Stimulated activated CD8-positive, alpha-beta memory T cell treated with anti-CD3 and anti-CD28 coated beads, Interleukin-15, amount 100 ng/mL, for 4 hours (primary cell): ENCODE results near the gene RPL3.
"Not testable (repeated sequence)": the region's sequence is repeated elsewhere in the genome, so short reads cannot be mapped to it uniquely, and the experiment has no call there.

Experiments used
- DNase-seq, 2 donors: peaks; one replicate each; pipeline ENCODE4 v3.0.0-alpha.2; 2020; ENCODE audit warnings: low read depth in 2 of 2

The RPL3 gene

GRCh38 chr22:39319284-39320022 lies at the start of gene RPL3:
RPL3 (minus strand) TSS chr22:39319623; CDS start chr22:39319597, 26 bp downstream.
- DNase-seq: peak; percentile 89 to 90

DNA sequence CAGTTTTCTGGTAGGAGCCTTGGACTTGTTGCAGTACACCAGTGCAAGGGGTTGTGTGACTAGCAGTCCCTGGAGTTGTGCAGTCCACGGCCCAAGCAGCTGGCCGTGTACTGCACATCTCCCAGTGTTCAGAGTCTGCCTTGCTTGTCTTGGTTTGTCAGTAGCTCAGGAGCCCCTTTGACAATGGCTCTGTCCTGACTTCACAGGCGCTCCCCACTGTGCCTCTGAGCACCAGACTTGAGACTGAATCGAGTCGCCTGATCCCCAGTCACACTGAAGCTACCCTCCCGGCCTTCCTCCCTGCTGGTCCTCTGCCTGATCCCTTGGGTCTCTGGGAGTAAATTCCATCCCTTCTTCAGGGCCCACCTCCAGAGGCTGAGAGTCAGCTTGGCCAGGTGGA lies 49.8 kb upstream of the RPL3 start:
- no peak for DNase-seq

GRCh38 chr22:39368461-39368911 lies 49.1 kb upstream of the RPL3 start:
- DNase-seq: no peak

DNA sequence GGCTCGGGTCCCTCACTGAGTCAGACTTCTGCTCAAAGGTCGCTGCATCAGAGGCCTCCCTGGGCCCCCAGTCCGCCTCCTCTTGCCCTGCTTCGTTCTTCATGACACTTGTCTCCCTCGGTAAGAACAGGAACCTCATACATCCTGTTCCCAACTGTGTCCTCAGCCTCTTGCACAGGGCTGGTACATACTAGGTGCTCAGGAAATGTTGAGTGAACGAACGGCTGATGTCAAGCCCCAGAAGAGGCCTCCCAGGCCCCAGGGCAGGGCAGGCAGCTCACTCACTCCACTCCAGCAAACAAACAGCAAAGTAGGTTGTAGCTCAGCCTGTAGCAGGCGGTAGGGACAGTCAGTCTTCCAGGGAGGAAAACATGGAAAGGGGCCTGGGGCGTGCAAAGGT lies 47.6 kb upstream of the RPL3 start:
- no peak for DNase-seq

DNA sequence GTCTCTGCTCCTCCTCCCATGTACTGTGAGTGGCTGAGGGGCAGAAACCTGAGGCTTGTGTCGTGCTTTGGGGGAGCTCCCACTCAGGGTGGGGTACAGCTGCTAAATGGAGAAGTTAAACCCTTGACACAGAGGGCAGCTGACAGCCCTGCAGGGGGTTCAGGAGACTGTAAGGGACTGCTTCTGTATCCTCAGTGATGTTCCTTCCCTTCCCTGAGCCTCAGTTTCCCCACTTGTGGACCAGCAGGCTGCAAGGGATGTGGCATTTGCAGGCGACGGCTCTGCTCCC lies 46.0 kb upstream of the RPL3 start:
- no peak for DNase-seq

DNA sequence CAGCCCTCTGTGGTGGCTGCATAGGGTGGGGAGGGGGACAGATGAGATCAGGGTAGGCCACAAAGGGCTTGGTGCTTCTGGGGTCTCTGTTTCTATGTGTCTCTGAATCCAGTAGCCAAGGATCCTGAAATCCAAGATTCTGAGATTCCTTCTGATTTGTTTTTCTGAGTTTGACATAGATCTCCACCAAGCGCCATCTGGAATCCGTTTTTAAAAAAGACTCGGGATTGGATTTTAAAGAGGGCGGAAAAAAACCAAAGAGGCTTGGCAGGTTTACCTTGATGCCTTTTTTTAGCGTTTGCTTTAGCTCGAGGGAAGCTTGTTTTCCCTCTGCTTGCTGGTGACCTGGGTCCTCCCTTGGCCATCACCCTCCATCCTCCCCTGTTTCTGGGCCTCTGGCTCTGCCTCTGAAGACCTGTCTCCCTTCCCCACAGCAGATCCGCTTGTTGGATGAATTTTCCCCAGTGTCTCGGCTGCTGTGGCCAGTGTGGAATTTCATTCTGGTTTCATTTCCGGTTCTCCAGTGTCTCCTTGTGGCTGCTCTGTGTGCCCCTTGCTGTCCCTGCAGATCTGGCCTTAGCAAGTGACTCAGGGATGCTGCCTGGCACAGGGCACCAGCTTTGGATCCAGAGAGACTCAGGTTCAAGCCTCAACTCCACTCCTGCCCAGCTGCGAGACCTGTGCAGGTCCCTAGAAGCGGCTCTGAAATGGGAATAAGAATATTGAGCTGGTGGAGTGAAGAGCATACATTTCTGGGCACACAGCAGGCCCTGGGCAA lies 45.5 kb upstream of the RPL3 start:
- DNase-seq: no peak

DNA sequence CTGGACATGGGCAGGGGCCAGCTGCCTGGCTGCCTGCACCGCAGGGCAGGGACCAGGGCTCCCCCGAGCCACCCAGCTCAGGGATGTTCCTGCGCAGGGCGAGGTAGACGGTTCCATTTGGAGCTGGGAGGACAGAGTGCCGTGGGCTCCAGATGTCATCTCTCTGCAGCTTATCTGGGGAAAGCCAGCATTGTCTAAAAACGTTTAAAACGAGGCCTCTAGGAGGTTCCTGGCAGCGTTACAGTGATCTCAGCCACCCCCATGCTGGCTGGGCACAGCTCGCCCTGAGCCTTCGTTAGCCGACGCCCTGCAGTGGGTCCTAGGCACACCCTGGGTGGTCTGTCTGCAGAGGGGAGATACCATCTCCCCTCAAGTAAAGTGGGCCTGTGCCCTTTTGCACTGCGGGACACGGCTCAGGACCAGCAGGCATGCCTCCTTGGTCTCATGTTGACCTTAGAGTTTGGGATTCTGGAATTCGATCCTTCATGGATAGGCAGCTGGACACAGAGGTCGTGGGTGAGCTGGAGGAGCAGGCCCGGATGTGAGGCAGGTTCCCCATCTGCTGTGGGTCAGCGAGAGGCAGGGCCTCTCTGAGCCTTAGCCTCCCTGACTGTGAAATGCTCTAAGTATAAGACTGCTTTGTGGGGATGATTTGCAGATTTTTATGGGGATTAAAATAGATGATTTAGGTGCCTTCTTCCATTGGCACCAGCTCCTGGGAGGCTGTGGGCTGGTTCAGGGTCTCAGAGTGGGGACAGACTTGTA lies 44.5 kb upstream of the RPL3 start:
- DNase-seq: no peak

DNA sequence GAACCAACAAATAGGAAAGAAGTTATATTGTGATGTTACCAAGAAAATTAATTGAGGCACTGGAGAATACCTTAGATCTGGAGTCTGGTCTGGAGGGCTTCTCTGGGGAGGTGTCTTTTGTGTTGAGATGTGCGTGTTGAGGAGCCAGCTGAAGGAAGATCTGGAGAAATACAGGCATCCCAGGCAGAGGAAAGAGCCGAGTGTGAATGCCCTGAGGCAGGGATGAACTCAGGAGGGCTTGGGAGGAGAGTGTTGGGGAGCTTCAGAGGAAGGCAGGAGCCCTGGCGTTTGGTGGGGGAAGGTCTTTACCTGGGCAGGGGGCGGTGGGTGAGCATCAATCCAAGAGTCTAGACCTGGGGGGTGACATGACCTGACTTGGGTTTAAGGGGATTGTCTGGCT lies 43.5 kb upstream of the RPL3 start:
- DNase-seq: no peak

DNA sequence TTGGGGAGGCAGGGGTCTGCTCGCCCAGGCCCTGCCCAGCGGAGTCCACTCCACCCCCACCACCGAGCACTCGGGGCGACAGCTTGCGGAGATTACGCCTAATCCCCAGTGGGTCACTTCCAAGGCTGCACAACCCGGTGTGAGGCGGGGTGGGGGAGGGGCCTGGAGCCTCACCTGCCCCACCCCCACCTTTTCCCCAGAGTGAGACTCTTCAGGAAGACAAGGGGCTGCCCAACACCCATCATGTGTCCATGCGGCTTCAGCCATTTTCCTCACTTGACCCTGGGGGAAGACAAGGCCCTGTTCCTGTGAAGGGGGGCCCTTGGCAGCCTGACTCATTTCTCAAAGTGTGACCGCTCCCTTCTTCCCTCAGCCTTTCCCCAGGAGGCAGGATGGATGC lies 42.8 kb upstream of the RPL3 start:
- no peak for DNase-seq

DNA sequence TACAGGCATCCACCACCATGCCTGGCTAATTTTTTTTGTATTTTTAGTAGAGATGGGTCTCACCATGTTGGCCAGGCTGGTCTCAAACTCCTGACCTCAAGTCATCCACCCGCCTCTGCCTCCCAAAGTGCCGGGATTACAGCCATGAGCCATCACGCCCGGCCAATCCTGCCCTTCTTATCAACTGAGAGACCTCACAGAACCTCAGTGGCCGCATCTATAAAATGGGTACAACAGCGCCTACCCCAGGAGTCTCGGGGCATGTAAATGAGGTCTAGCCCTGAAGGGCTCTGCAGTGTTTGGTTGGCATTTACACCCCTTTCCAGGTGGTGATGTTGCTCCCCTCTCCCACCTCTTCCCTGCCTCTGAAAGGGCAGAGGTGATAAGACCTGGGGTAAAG lies 42.1 kb upstream of the RPL3 start:
- DNase-seq: no peak

DNA sequence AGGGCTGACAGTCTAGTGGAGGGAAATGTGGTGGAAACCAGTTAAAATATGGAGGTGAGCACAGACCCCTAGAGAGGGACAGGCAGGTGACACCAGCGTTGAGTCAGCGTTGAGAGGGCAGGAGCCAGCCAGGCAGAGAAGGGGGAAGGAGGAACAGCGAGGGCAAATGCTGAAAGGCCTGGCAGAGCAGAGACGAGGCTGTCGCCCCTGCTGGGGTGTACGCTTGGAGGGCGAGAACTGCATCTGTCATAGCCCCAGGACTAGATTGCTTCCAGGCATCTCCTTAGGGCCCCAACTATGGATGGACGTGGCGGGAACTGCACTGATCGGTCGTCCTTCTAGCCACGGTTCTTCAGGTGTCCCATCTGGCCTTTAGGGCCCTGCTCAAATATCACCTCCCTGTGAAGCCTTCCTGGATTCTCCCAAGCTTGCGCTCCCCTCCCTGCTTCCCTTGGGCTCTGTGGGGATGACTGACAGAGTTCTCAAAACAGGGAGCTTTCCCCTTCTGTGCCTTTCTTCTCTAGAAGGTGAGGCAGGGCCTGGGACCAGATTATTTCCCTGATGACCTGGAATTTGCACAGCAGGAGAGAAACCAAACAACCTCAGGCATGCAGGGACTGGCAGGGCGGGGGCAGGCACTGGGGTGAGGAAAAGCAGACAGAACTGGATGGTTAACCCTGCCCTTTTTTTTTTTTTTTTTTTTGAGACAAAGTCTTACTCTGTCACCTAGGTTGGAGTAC lies 41.4 kb upstream of the RPL3 start:
- no peak for DNase-seq

GRCh38 chr22:39360242-39360641 lies 40.8 kb upstream of the RPL3 start:
- DNase-seq: no peak

GRCh38 chr22:39359659-39360195 lies 40.3 kb upstream of the RPL3 start:
- DNase-seq: no peak

DNA sequence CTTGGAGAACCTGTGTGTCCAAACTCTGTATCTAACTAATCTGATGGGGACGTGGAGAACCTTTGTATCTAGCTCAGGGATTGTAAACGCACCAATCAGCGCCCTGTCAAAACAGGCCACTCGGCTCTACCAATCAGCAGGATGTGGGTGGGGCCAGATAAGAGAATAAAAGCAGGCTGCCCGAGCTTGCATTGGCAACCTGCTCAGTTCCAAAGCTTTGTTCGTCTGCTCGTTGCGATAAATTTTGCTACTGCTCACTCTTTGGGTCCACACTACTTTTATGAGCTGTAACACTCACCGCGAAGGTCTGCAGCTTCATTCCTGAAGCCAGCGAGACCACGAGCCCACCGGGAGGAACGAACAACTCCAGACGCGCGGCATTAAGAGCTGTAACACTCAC lies 38.8 kb upstream of the RPL3 start:
- DNase-seq: not testable (repeated sequence)

- not testable (repeated sequence) for DNase-seq
These were observed 38.0 kb upstream of the RPL3 start for GRCh38 chr22:39357110-39358108.

DNA sequence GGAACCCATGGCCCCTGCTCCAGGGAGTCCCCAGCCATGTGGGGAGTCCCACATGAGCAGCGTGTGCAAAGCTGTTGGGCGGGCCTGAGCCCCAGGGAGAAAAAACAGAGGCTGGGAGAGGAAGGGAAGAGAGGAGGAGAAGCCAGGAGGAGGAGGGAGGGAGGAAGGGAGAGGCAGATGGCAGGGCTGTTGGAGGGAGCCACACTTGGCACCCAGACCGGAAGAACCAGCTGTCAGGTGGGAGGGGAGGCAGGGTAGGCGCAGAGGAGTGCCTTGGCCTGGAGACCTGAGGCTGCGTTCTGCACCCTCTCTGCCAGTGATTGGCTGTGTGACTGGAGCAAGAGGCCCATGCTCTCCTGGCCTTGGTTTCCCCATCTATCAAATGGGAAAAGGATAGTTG lies 37.0 kb upstream of the RPL3 start:
- DNase-seq: no peak

DNA sequence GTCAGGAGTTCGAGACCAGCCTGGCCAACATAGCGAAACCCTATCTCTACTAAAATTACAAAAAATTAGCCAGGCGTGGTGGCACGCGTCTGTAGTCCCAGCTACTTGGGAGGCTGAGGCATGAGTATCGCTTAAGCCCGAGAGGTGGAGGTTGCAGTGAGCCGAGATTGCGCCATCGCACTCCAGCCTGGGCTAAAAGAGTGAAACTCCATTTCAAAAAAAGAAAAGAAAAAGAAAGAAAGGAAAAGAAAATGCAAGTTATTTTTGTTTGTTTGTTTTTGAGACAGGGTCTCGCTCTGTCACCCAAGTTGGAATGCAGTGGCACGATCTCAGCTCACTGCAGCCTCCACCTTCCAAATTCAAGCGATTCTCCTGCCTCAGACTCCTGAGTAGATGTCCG lies 36.4 kb upstream of the RPL3 start:
- not testable (repeated sequence) for DNase-seq

DNA sequence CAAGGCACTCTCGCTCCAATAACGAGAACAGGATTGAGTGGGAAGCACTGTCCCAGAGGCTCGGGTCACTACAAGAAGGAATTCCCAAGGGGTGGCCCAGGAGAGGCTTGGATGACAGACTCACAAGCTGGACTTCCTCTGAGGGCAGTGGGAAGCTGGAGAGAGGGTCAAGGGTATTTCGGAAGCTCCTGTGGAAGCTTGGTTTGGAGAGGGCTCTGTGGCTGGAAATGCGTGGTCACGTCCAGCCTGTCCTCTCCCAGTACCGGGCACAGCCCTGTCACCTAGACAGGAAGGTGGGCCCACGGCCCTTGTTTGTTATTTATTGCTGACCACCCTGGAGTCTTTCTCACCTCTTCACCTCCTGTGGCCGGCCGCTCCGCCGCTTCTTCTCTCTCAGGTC lies 35.7 kb upstream of the RPL3 start:
- no peak for DNase-seq

GRCh38 chr22:39353346-39353745 lies 33.9 kb upstream of the RPL3 start:
- DNase-seq: no peak

DNA sequence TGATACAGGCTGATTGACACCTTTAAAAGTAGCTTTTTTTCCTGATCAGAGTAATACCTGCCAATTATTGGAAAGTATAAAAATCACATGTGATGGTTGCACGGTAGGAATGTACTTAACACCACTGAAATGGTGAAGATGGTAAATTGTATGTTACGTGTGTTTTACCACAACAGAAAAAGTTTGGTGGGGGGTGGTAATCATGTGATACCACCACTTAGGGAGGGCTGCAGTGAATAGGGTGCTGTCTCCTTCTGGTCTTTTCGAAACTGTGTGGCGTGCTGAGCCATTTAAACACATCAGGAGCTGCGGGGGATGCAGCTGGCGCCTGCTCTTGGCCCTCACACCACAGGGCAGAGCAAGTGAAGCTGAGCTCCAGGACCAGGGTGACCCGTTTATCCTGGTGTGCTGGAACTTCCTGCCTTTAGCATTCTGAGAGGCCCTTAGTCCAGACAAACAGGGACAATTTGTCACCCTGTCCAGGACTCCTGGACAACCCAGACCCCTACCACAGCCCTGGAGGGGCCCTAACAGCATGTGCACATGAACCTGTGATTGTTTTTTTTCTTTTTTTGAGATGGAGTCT lies 33.0 kb upstream of the RPL3 start:
- no peak for DNase-seq
